CD4-positive, alpha-beta T cell treated with Interleukin-12 subunit alpha and Interleukin-12 subunit beta, for 1 hour (primary cell): ENCODE data around the gene UBE4B.
"Not testable (repeated sequence)": the region's sequence is repeated elsewhere in the genome, so short reads cannot be mapped to it uniquely, and the experiment has no call there.

ENCODE experiments used
- DNase-seq: peaks from one replicate; pipeline ENCODE4 v3.0.0-alpha.2; 2020

Gene UBE4B

GRCh38 chr1:10042746-10043145 is 10.0 kb downstream of the UBE4B start:
- no peak for DNase-seq

GRCh38 chr1:10045480-10046355 is 13.0 kb downstream of the UBE4B start:
- no peak for DNase-seq

GRCh38 chr1:10046356-10047085 is 13.8 kb downstream of the UBE4B start:
- no peak for DNase-seq

GRCh38 chr1:10048601-10049000 is 15.8 kb downstream of the UBE4B start:
- no peak for DNase-seq

- DNase-seq: no peak
Observed at GRCh38 chr1:10050611-10051010, 17.9 kb downstream of the UBE4B start.

GRCh38 chr1:10051656-10052055 is 18.9 kb downstream of the UBE4B start:
- no peak for DNase-seq

- DNase-seq: no peak
Observed at GRCh38 chr1:10052347-10052746, 19.6 kb downstream of the UBE4B start.

GRCh38 chr1:10054465-10054864 is 21.7 kb downstream of the UBE4B start:
- DNase-seq: no peak

GRCh38 chr1:10056599-10056987 is 23.8 kb downstream of the UBE4B start:
- no peak for DNase-seq

GRCh38 chr1:10057343-10057742 is 24.6 kb downstream of the UBE4B start:
- no peak for DNase-seq

- no peak for DNase-seq
Observed at GRCh38 chr1:10057796-10058195, 25.0 kb downstream of the UBE4B start.

- no peak for DNase-seq
Observed at GRCh38 chr1:10059342-10059718, 26.6 kb downstream of the UBE4B start.

GRCh38 chr1:10060311-10061100 is 27.7 kb downstream of the UBE4B start:
- DNase-seq: no peak

GRCh38 chr1:10061276-10061675 is 28.5 kb downstream of the UBE4B start:
- DNase-seq: no peak

GRCh38 chr1:10063878-10064277 is 31.1 kb downstream of the UBE4B start:
- no peak for DNase-seq

- DNase-seq: no peak
Observed at GRCh38 chr1:10064416-10065343, 31.9 kb downstream of the UBE4B start.

- DNase-seq: no peak
Observed at GRCh38 chr1:10065344-10065685, 32.6 kb downstream of the UBE4B start.

GRCh38 chr1:10065760-10066159 is 33.0 kb downstream of the UBE4B start:
- DNase-seq: no peak

GRCh38 chr1:10068605-10069294 is 36.0 kb downstream of the UBE4B start:
- DNase-seq: no peak

- DNase-seq: no peak
Observed at GRCh38 chr1:10070206-10070605, 37.4 kb downstream of the UBE4B start.

- DNase-seq: no peak
Observed at GRCh38 chr1:10071640-10072039, 38.9 kb downstream of the UBE4B start.

- DNase-seq: not testable (repeated sequence)
Observed at GRCh38 chr1:10073371-10073770, 40.6 kb downstream of the UBE4B start.
